ENCODE measurements around the gene HAUS5.

The HAUS5 gene

DNA sequence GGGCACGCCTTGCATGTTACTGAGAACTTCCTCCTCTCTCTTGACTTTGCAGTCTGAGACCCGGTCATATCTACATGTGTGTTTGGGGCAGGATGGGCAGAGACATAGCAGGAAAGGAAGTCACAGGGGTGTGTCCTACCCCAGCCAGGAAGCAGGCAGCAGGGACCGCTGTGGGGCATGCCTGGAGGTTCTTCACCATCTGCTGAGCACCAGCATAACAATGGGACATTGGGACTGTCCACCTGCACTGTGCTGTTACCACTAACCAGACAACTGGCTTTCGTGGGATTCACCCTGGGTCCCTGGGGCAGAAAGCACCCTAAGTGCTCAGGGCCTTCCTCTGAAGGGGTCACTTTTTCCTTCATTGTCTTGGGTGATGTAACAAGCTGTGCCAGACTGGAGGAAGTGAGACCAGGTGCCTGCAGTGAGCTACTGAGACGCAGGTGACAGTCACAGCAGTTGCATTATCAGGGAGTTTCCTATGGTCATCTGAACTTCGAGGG, 2.6 kb upstream of the HAUS5 start:
- DNase-seq (ENCODE audit: low spot score), result peak; percentile 22

DNA sequence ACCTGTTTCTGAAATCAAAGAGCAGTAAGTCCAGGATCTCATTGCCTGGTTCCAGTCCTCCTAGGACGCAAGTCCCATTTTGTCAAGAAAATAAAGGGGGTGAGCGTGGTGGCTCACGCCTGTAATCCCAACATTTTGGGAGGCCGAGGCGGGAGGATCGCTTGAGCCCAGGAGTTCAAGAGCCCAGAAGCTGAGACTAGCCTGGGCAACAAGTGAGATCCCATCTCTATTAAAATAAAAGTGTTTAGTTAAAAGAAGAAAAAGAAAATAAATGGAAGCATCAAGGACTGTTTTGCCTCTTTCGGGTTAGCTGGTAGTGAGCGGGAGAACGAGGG, 344 bp upstream of the HAUS5 start:
- DNase-seq (ENCODE audit: low spot score), result no peak

DNA sequence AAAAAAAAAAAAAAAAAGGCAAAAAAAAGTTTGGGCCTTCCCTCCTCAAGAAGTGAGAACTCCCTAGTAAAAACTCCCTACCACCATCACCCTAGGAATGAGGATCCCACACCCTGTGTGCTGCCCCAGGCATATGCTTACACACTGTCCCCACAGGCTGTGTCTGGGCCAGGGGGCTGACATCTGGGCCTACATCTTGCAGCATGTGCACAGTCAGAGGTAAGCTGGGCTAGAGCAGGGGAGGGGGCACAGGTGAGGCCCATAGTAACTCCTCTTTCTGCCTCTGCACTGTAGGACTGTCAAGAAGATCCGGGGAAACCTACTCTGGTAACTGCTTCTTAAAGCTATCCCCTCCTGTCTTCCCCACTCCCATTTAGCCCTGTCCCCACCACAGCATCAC, 1.0 kb downstream of the HAUS5 start:
- no peak for DNase-seq (ENCODE audit: low spot score)

DNA sequence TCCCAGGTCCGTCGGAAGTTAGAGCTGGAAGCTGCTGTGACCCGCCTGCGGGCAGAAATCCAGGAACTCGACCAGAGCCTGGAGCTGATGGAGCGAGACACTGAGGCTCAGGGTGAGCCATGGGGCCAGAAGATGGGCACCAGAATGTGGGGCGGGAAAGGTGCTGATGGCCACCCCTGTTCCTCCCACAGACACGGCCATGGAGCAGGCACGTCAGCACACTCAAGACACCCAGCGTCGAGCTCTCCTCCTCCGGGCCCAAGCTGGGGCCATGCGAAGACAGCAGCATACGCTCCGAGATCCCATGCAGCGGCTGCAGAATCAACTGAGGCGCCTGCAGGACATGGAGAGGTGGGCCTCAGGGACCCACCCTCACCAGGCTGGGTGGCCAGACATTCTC, 2.5 kb downstream of the HAUS5 start:
- DNase-seq (ENCODE audit: low spot score), result no peak

DNA sequence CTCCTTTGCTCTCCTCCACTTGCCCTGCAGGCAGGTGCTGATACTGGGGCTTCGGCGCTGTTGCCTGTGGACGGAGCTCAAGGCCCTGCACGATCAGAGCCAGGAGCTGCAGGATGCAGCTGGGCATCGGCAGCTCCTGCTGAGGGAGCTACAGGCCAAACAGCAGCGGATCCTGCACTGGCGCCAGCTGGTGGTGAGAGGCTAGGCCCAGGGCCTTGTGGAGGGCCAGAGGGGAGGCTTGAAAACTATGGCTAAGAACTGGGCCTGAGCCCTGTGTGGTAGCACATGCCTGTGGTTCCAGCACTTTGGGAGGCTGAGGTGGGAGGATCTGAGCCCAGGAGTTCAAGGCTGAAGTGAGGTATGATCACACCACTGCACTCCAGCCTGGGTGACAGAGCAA, 6.3 kb downstream of the HAUS5 start:
- DNase-seq (ENCODE audit: low spot score), result no peak

DNA sequence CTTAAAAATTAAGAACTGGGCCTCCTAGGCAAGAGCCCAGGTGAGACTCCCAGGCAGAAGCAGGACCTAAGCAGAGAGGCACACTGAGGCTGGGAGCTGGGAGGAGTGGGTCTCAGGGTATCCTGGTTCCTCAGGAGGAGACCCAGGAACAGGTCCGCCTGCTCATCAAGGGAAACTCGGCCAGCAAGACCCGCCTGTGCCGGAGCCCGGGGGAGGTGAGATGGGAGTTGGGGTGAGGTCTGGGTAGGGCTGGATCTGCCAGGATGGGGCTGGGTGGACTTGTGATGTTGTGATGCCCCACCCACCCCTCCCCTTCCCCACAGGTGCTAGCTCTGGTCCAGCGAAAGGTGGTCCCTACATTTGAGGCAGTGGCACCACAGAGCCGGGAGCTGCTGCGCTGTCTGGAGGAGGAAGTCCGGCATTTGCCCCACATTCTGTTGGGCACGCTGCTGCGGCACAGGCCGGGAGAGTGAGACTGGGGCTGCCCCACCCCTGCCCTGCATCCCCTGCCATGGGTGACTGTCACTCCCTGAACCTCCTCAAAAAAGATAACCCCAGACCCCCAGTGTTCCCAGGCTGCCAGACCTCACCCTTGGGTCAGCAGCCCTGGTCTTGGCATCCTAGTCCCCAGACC, 6.9 kb downstream of the HAUS5 start:
- DNase-seq (ENCODE audit: low spot score), result no peak

DNA sequence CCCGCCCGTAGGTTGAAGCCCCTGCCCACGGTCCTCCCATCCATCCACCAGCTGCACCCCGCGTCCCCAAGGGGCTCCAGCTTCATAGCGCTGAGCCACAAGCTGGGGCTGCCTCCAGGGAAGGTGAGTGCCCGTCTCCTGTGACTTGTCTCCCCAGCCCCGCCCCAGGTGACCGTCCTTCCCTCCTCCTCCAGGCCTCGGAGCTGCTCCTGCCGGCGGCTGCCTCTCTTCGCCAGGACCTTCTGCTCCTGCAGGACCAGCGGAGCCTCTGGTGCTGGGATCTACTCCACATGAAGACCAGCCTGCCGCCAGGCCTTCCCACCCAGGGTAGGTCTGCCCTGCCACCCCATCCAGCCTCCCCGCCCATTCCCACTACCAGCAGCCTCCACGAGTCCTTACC, 7.5 kb downstream of the HAUS5 start:
- no peak for DNase-seq (ENCODE audit: low spot score)

DNA sequence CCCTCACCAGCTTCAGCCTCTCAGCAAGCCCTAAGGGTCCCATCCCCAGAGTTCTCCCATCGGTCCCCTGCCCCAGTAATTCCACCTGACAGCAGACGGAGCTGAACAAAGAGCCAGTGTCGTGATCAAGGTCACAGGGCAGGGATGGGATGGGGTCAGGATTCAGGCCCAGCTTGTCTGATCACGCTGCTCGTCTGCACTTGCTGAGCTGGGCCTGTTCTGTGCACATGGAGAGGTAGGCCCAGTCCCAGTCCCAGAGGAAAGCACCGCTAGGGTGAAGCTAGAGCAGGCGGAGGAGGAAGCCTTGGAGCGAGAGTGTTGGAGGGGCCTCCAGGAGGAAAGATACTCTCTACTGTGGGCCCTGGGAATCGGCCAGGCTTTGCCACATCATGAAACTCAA, 9.2 kb downstream of the HAUS5 start:
- DNase-seq (ENCODE audit: low spot score), result no peak

DNA sequence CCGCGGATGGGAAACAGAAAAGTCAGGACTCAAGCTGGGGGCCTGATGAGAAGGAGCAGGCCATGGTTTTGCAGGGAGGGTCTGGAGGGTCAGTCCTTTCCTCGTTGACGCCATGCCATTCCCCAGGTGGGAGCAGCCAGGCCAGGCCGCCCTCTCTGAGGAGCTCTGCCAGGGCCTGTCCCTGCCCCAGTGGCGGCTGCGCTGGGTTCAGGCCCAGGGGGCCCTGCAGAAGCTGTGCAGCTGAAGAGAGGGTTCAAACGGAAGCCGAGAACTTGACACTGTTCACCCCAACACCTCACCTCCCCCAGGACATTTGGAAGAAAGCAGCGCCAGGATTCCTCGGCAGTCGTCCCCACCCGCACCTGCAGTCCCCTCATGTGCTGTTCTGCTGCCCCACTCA, 10.2 kb downstream of the HAUS5 start:
- no peak for DNase-seq (ENCODE audit: low spot score)

DNA sequence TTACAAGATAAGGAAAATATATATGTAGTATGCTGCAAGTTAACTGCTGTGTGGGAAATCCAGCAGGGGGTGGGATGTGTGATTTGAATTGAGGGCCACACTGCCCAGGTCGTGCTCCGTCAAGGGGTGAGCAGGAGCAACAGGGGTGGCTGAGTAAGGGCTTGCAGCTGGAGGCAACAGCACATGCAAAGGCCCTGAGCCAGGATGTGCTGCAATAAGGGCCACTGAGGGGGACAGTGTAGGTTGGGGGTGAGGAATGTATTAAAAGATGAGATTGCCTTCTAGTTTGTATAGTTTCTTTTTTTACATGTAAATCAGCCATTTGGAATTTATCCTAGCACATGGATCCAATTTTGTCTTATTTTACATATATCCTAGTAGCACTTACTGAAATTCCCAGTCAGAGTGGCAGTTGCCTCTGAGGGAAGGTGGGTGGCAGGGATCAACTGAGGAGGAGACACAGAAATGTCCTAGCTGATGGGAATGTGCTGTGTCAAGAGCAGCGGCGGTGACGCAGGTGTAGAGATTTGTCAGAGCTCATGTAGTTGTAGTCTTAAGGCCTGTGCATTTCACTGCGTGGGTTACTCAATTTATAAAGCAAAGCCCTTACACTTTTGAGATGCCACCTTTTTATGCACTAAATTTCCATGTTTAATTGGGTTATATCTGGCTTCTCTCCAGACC, 10.9 kb downstream of the HAUS5 start:
- DNase-seq (ENCODE audit: low spot score), result no peak

DNA sequence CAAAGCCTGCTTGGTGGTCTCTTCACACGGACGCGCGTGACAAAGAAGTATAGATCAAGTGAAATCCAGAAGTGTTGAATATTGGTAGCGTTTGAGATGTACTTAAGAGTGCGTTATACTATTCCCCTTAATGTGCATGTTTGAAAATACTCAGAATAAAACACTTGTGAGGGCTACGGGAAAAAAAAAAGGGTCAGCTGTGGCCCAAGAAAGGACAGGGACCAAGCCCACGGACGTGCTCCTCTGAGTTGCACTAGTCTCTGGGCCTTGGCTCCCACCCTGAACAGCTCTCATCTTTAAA, 15.7 kb downstream of the HAUS5 start:
- DNase-seq (ENCODE audit: low spot score), result no peak

DNA sequence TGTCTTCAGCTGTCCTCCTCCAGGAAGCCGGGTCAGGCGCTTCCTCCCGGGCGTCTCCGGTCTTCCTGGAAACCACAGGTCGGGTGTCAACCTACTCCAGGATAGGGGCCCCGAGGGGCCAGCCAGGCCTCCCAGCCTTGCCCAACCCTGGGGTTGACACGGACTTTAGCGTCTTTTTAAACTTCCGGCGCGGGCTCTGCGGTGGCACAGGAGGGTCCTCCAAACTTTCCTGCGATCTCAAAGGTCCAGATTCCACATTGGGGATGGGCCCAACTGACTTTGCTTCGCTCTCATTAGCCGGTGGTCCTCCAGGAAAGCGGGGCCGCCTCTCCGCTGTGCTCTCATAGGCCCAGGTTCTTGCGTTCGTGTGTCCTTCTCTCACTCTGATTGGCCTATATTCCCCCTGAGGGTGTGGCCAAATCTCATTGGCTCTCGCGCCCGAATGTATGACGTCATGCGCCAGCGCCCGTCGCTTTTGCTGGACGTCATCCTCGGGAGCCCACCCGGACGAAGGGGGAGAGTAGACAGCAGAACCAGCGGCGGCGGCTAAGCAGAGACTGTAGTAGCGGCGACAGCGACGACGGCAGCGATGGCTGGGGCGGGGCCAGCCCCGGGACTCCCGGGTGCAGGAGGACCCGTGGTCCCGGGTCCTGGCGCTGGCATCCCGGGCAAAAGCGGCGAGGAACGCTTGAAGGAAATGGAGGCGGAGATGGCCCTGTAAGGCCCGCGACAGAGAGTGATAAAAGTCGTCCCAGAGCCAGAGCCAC, 16.2 kb downstream of the HAUS5 start, which contains the start of gene RBM42:
Gene RBM42, plus strand, starts transcription at position 472 of the 767 bp plus-strand sequence. Its CDS starts 118 bp downstream, at position 590.
- DNase-seq (ENCODE audit: low spot score), result peak; percentile 99

DNA sequence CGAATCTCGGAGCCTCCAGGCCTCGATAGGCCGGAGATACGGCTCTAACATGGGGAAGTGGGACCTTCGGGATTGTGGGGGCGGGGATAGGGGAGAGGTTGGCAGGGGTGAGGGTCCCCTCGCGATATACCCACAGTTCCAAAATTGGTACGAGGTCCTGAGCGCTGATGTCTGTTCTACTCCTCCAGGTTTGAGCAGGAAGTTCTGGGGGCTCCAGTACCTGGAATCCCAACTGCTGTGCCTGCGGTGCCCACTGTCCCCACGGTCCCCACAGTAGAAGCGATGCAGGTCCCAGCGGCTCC, 16.7 kb downstream of the HAUS5 start:
- no peak for DNase-seq (ENCODE audit: low spot score)

DNA sequence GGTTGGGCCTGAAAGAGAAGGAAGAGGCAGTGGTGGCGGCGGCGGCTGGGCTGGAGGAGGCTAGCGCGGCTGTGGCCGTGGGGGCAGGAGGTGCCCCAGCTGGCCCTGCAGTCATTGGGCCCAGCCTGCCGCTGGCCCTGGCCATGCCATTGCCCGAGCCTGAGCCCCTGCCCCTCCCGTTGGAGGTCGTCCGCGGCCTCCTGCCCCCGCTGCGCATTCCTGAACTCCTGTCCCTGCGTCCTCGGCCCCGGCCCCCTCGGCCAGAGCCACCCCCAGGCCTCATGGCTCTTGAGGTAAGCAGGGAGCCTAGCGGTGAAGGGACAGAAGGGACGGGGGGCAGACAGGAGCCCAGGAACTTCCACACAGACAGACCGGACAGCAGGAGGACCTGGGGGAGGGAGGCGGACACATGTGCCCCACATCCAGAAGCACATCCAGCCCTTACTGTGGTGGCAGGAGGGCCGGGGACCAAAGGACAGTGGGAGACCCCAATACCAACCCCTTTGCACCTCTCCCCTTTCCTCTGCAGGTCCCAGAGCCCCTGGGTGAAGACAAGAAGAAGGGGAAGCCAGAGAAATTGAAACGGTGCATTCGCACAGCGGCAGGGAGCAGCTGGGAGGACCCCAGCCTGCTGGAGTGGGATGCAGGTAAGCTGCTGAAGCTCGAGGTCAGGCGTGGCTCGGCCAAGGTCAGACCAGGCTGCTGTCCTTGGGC, 21.3 kb downstream of the HAUS5 start:
- DNase-seq (ENCODE audit: low spot score), result no peak

DNA sequence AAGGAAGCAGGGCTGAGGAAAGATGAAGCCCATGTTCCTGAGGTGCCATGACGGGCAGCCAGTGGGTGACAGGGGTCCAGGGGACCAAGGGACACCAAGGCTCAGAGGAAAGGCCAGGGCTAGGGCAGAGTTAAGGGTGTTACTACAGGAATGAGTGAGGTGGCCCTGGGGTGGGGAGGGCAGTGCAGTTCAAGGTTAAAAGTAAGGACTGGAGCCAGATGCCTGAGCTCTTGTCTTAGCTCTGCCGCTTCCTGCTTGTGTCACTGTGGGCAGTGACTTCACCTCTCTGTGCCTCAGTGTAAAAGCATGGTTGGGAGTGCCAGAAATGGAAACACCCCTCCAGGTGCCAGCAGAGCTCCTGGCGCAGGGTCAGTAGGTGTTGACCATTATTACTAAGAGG, 24.1 kb downstream of the HAUS5 start:
- DNase-seq (ENCODE audit: low spot score), result no peak

DNA sequence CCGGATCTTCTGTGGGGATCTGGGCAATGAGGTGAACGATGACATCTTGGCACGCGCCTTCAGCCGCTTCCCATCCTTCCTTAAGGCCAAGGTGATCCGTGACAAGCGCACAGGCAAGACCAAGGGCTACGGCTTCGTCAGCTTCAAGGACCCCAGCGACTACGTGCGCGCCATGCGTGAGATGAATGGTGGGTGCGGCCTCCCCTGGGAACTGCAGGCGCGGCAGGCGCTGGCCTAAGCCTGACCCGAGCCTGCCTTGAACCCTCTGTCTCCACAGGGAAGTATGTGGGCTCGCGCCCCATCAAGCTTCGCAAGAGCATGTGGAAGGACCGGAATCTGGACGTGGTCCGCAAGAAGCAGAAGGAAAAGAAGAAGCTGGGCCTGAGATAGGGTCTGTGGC, 24.6 kb downstream of the HAUS5 start:
- DNase-seq (ENCODE audit: low spot score), result no peak

DNA sequence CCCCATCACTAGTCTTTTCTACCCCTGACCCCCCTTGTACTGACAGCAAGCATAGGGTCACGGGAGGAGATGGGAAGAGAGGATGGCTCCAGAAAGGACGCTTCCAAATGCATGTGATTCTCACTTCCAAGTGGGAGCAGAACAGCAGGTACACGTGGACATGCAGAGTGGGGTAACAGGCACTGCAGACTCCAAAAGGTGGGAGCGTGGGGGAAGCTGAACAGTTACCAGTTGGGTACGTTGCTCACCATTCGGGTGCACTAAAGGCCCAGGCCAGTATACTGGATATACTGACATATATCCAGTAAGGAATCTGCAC, 26.7 kb downstream of the HAUS5 start:
- DNase-seq (ENCODE audit: low spot score), result no peak

DNA sequence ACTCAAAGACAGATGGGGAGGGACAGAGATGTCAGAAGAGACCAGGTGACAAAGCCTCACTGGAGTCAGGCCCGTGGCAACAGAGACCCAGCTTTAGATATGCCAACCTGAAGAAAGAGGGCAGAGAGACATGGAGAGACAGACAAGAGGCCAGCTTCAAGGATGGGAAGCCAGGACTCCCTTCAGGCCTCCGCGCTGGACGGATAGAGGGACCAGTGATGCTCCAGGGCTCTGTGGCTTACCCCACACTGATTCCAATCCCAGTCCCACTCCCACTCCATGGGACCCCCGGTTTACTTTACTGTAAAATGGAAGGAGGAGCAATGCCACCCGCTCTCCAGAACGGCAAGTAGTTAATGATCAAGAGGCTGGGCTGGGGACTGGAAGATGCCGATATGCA, 27.3 kb downstream of the HAUS5 start:
- DNase-seq (ENCODE audit: low spot score), result no peak

DNA sequence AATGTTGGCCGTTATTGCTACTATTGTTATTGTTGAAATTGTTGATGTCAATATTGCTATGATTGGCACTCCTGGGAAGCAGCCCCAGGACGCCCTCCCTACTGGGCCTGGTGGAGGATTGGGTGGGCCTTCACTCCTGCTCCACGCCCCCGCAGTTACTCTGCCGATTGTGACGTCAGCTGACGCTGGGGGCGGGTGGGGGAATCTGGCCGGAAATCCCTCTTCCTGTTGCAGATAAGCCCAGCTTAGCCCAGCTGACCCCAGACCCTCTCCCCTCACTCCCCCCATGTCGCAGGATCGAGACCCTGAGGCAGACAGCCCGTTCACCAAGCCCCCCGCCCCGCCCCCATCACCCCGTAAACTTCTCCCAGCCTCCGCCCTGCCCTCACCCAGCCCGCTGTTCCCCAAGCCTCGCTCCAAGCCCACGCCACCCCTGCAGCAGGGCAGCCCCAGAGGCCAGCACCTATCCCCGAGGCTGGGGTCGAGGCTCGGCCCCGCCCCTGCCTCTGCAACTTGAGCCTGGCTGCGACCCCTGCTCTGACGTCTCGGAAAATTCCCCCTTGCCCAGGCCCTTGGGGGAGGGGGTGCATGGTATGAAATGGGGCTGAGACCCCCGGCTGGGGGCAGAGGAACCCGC, 29.1 kb downstream of the HAUS5 start, which contains the start of gene ETV2:
Gene ETV2, plus strand, starts transcription at position 231 of the 637 bp plus-strand sequence. CDS start 716 bp downstream, outside the sequence.
- DNase-seq (ENCODE audit: low spot score), result no peak

DNA sequence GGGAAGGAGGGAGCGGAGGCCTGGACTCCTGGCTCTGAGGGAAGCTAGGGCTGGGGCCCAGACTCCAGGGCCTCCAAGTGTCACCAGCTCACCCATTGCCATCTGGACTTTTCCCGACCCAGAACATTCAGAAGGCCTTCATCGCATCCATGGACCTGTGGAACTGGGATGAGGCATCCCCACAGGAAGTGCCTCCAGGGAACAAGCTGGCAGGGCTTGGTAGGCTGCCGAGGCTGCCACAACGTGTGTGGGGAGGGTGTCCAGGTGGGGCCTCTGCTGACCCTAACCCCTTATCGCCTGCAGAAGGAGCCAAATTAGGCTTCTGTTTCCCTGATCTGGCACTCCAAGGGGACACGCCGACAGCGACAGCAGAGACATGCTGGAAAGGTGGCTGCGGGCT, 29.8 kb downstream of the HAUS5 start:
- no peak for DNase-seq (ENCODE audit: low spot score)

DNA sequence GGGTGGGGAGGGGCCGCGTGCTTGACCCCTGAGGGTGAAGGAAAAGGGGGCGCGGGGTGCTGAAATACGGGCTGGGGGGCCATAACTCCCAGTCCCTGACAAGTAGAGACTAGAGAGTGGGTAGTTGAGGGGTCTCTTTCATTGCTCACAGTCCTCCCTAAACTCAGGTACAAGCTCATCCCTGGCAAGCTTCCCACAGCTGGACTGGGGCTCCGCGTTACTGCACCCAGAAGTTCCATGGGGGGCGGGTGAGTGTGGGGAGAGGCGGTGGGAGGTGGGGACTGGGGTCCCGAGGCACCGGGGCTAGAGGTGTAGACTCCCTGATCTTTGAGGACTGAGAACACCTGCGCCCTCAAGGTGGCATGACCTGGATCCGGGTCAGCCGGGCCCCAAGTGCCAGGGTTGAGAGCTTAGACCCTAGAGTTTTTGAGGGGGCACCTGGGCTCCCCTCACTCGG, 30.3 kb downstream of the HAUS5 start:
- DNase-seq (ENCODE audit: low spot score), result no peak

All from activated CD4-positive, alpha-beta T cell treated with anti-CD3 and anti-CD28 coated beads, Interleukin-2, Interleukin-4, amounts not matched to agents 100 ng/mL and 50 ng/mL, durations not matched to agents 16 hours and 8 hours (primary cell).